A549 (cell line): ENCODE results near the gene IQGAP2.

ENCODE experiments used
- CBX8 ChIP-seq: fragments of 200-600 bp; sonication (generic); IDR thresholded peaks from 2 replicates; pipeline ENCODE4 v1.6.1; 2016
- CTCF ChIP-seq: fragments of >200 bp; sonication (Bioruptor Twin); formaldehyde crosslinking; IDR thresholded peaks from 3 replicates; pipeline ENCODE4 v1.5.1; 2016
- EP300 ChIP-seq, 2 experiments: fragments of >200 bp; sonication (Bioruptor Twin); formaldehyde crosslinking; IDR thresholded peaks; 2 replicates in 1 of 2; 3 replicates in 1 of 2; pipeline ENCODE4 v1.6.1; 2016 to 2017
- ESRRA ChIP-seq: fragments of 150-350 bp; IDR thresholded peaks from 2 replicates; pipeline ENCODE4 v1.6.1; 2014; ENCODE audit warnings: mild to moderate bottlenecking, low read length, borderline replicate concordance
- MYC ChIP-seq: IDR thresholded peaks from 2 replicates; pipeline ENCODE4 v1.6.1; 2012; ENCODE audit warnings: mild to moderate bottlenecking, inconsistent platforms, low read length, improper control_type of control experiment, borderline replicate concordance
- POLR2A ChIP-seq: IDR thresholded peaks from 2 replicates; pipeline ENCODE4 v1.6.1; 2012; ENCODE audit warnings: mild to moderate bottlenecking, low read length
- RAD21 ChIP-seq, 2 experiments: fragments of >200 bp in 1 of 2; sonication (Bioruptor Twin) in 1 of 2; formaldehyde crosslinking in 1 of 2; IDR thresholded peaks in 1 of 2; conservative IDR thresholded peaks in 1 of 2; 2 replicates in 1 of 2; 3 replicates in 1 of 2; pipeline ENCODE4 v1.6.1; 2012 to 2018; ENCODE audit warnings: inconsistent platforms in 1 of 2
- RARB ChIP-seq: fragments of 250-450 bp; sonication (Bioruptor Pico); IDR thresholded peaks from 2 replicates; pipeline ENCODE4 v1.8.0; 2021; ENCODE audit warnings: mild to moderate bottlenecking, moderate library complexity
- USF2 ChIP-seq: fragments of 450-650 bp; IDR thresholded peaks from 2 replicates; pipeline ENCODE4 v1.6.1; 2014; ENCODE audit warnings: antibody characterized with exemption

DNA sequence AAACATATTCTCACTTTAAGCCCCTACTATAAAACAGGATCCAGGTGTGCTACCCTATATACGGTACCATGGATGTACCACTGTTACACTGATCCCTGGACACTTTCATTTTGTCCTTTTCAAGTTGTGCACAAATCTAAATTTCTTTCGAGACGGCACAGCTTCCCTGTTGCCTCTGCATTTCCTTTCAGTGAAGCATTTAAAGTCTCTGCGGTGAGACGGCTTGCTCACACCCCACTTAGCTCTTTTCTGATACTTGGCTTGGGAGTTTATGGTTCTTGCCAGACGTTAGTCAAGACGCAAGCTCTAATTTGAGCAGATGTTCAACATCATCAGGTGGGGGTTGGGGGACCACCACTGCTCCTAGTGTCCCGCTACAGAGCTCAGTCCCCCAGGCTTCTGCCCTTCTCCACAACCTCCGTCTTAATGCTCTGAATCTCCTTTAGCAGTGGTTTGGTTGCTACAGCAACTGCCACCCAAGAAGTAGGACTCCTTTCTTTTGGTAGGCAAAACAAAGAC lies 204.3 kb downstream of the IQGAP2 start:
- no peak for TF ChIP-seq CTCF
- TF ChIP-seq RAD21 (conservative IDR thresholded peaks at IDR 0.05 in 1 of 2, IDR thresholded peaks at IDR 0.05 in 1 of 2): no peak
- TF ChIP-seq USF2: no peak
- no peak for TF ChIP-seq CBX8
- no peak for TF ChIP-seq POLR2A
- no peak for TF ChIP-seq EP300 (IDR thresholded peaks at IDR 0.05)
- TF ChIP-seq MYC: no peak
- no peak for TF ChIP-seq ESRRA
- TF ChIP-seq RARB (CRISPR knock-in tag): no peak
